K562 (cell line): Measurements from ENCODE around the gene KCNQ4. TPM values are rescaled to one million over a fixed set of nuclear protein-coding genes. Genes with fewer than 3 reads are reported as not detected.
A peak's percentile ranks its signal among the peaks of the same experiment; 100 is the strongest.

ENCODE experiments used
- ARHGAP35 ChIP-seq: fragments of 450-650 bp; IDR thresholded peaks from 2 replicates; pipeline ENCODE4 v1.6.1; 2018; ENCODE audit not compliant: partially characterized antibody
- ARID1B ChIP-seq: fragments of 450-650 bp; IDR thresholded peaks from 2 replicates; pipeline ENCODE4 v1.6.1; 2016; ENCODE audit warnings: antibody characterized with exemption, mild to moderate bottlenecking, inconsistent platforms
- ATF1 ChIP-seq, 2 experiments: fragments of 450-650 bp in 1 of 2; IDR thresholded peaks; 2 replicates each; pipeline ENCODE4 v1.6.1; 2016; ENCODE audit warnings: missing compliant biosample characterization in 1 of 2, missing genetic modification characterization in 1 of 2
- CCNT2 ChIP-seq: IDR thresholded peaks from 2 replicates; pipeline ENCODE4 v1.6.1; 2011; ENCODE audit warnings: borderline replicate concordance, low read depth, mild to moderate bottlenecking, moderate library complexity, mixed read lengths, low read length; ENCODE audit not compliant: insufficient read length; ENCODE audit errors: extremely low read depth
- CXXC5 ChIP-seq: fragments of 250-450 bp; sonication (Bioruptor Pico); IDR thresholded peaks from 2 replicates; pipeline ENCODE4 v1.8.0; 2022; ENCODE audit warnings: inconsistent platforms, mild to moderate bottlenecking, moderate library complexity
- FOXK1 ChIP-seq: sonication (generic); formaldehyde crosslinking; IDR thresholded peaks from 2 replicates; pipeline ENCODE4 v1.8.0; 2022; ENCODE audit warnings: missing genetic modification reagents, mild to moderate bottlenecking, borderline replicate concordance
- GABPB1 ChIP-seq: sonication (generic); formaldehyde crosslinking; IDR thresholded peaks from 2 replicates; pipeline ENCODE4 v1.8.0; 2022; ENCODE audit warnings: mild to moderate bottlenecking, missing genetic modification reagents
- JUND ChIP-seq, 2 experiments: IDR thresholded peaks; 2 replicates in 1 of 2; 3 replicates in 1 of 2; pipeline ENCODE4 v1.6.1; 2011; ENCODE audit warnings: borderline replicate concordance in 2 of 2, low read depth in 2 of 2, low read length in 2 of 2, improper control_type of control experiment in 1 of 2, missing biosample characterization in 1 of 2, missing genetic modification characterization in 1 of 2, missing genetic modification reagents in 1 of 2
- MTA1 ChIP-seq: fragments of 450-650 bp; IDR thresholded peaks from 2 replicates; pipeline ENCODE4 v1.6.1; 2017; ENCODE audit warnings: borderline replicate concordance
- MTA2 ChIP-seq: fragments of 450-650 bp; IDR thresholded peaks from 2 replicates; pipeline ENCODE4 v1.6.1; 2016; ENCODE audit warnings: low read depth
- NCOR1 ChIP-seq: fragments of 450-650 bp; IDR thresholded peaks from 2 replicates; pipeline ENCODE4 v1.6.1; 2016; ENCODE audit warnings: mild to moderate bottlenecking, moderate library complexity
- NR2C1 ChIP-seq, 2 experiments: fragments of 450-650 bp; IDR thresholded peaks; 2 replicates each; pipeline ENCODE4 v1.6.1; 2017; ENCODE audit warnings: mild to moderate bottlenecking in 2 of 2, antibody characterized with exemption in 1 of 2, inconsistent platforms in 1 of 2, missing compliant biosample characterization in 1 of 2, missing genetic modification characterization in 1 of 2
- OTX1 ChIP-seq: fragments of 450-650 bp; formaldehyde crosslinking; IDR thresholded peaks from 2 replicates; pipeline ENCODE4 v1.4.0; 2022; ENCODE audit warnings: mild to moderate bottlenecking
- RBBP5 ChIP-seq: fragments of 200-600 bp; sonication (generic); IDR thresholded peaks from 2 replicates; pipeline ENCODE4 v1.6.1; 2012; ENCODE audit warnings: borderline replicate concordance, mild to moderate bottlenecking, low read length, control low read depth, inconsistent platforms; ENCODE audit not compliant: insufficient read depth, poor library complexity, severe bottlenecking
- SMAD4 ChIP-seq: fragments of 250-450 bp; sonication (Bioruptor Pico); conservative IDR thresholded peaks from 2 replicates; pipeline ENCODE4 v1.8.0; 2021; ENCODE audit warnings: inconsistent platforms, mild to moderate bottlenecking, moderate library complexity
- SMARCA4 ChIP-seq: fragments of 450-650 bp; IDR thresholded peaks from 2 replicates; pipeline ENCODE4 v1.6.1; 2016
- SRF ChIP-seq, 2 experiments: fragments of 250-450, 450-650 bp in 1 of 2; sonication (Bioruptor Pico) in 1 of 2; sonication (generic) in 1 of 2; formaldehyde crosslinking; IDR thresholded peaks; 2 replicates each; pipeline versions ENCODE4 v1.5.0 to v1.5.1; 2020 to 2022; ENCODE audit warnings: mild to moderate bottlenecking in 1 of 2, missing genetic modification reagents in 1 of 2
- TCF7L2 ChIP-seq: fragments of 150-350 bp; IDR thresholded peaks from 2 replicates; pipeline ENCODE4 v1.6.1; 2016; ENCODE audit warnings: low read depth, mild to moderate bottlenecking, low read length, moderate library complexity
- ZNF444 ChIP-seq: fragments of 250-450 bp; sonication (Bioruptor Pico); IDR thresholded peaks from 2 replicates; pipeline ENCODE4 v1.4.0; 2020; ENCODE audit warnings: mild to moderate bottlenecking, moderate library complexity
- ZNF583 ChIP-seq: fragments of 250-450 bp; sonication (Bioruptor Pico); IDR thresholded peaks from 2 replicates; pipeline ENCODE4 v1.4.0; 2020
- ZNF592 ChIP-seq: fragments of 450-650 bp; IDR thresholded peaks from 2 replicates; pipeline ENCODE4 v1.6.1; 2017; ENCODE audit warnings: antibody characterized with exemption, mild to moderate bottlenecking
- ZNF75A ChIP-seq: fragments of 450-650 bp; formaldehyde crosslinking; IDR thresholded peaks from 2 replicates; pipeline ENCODE4 v1.4.0; 2020; ENCODE audit warnings: mild to moderate bottlenecking
- ZNF766 ChIP-seq: fragments of 200-800 bp; sonication (Bioruptor generic); conservative IDR thresholded peaks from 2 replicates; pipeline ENCODE4 v1.6.1; 2016; ENCODE audit warnings: missing genetic modification characterization, missing compliant biosample characterization
- polyA plus RNA-seq, 8 experiments: library from polyadenylated mRNA; depleted of rRNA in 4 of 8; stranded (reverse) in 5 of 8; unstranded in 3 of 8; fragments of >200 nt; fragmentation: Nextera tagmentation in 2 of 8; fragmentation: Illumina TruSeq in 1 of 8; extraction: Ambion mirVana in 2 of 8; extraction: Trizol in 1 of 8; gene quantifications; 2 replicates each; pipeline versions ENCODE4 v1.2.1 to v1.2.3, GENCODE V29; 2011 to 2014; ENCODE audit warnings: inconsistent platforms in 1 of 8, missing spikeins in 1 of 8
- total RNA-seq, 7 experiments: library from RNA; depleted of rRNA in 6 of 7; stranded (reverse); fragments of >200 nt in 6 of 7; fragmentation: Illumina TruSeq in 2 of 7; extraction: Trizol in 2 of 7; gene quantifications; 2 replicates each; pipeline versions ENCODE4 v1.2.1 to v1.2.3, GENCODE V29; 2011 to 2021; ENCODE audit warnings: low replicate concordance in 1 of 7
- TF ChIP-seq, protein P1 (sequence below), 2 experiments: fragments of 450-650 bp in 1 of 2; sonication (generic) in 1 of 2; formaldehyde crosslinking in 1 of 2; IDR thresholded peaks in 1 of 2; conservative IDR thresholded peaks in 1 of 2; 2 replicates each; pipeline versions ENCODE4 v1.6.1 to v1.8.1; 2016 to 2023; ENCODE audit warnings: mild to moderate bottlenecking in 2 of 2, moderate library complexity in 2 of 2, inconsistent platforms in 1 of 2, missing genetic modification reagents in 1 of 2

The KCNQ4 gene
- total and polyA plus RNA-seq, 9 of the 15 experiments (the other 6 are each of a cell fraction or from before 2014, with no cell fraction given): 0.07 to 4.1 (median 0.79) TPM

DNA sequence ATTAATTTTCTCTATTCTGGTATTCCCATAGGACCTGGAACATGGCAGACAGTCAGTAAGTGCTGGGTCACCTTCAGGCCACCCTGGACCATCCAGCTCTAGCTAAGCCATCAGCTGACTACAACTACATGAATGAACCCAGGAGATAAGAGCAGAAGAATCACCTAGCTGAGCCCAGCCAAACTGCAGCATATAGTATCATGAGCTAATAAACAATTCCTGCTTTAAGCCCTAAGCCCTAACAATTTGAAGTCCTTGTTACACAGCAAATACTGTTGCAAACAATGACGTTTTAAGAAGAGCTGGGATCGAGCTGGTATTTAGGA, 92.8 kb downstream of the KCNQ4 start (continued):
- TF ChIP-seq OTX1 (CRISPR knock-in tag) (no peak), GABPB1 (no peak), CCNT2 (peak; percentile 32), SMARCA4 (peak; percentile 34; the same call in 1 of the 2 replicates), JUND (IDR thresholded peaks at IDR 0.05; ENCODE audit: borderline replicate concordance, low read depth, low read length) (peak; percentile 8; the same call in 1 of the 2 replicates), JUND (tag; IDR thresholded peaks at IDR 0.05; ENCODE audit: borderline replicate concordance, low read depth, low read length) (peak; percentile 38; the same call in 1 of the 3 replicates), MTA2 (peak; percentile 37; the same call in 1 of the 2 replicates), ZNF592 (peak; percentile 73), ZNF583 (CRISPR knock-in tag) (peak; percentile 74; the same call in 1 of the 2 replicates), RBBP5 (no peak), ARHGAP35 (no peak), NR2C1 (IDR thresholded peaks at IDR 0.05) (peak; percentile 36; the same call in 1 of the 2 replicates), NR2C1 (tag; IDR thresholded peaks at IDR 0.05) (no peak; the same call in 1 of the 2 replicates), ZNF75A (CRISPR knock-in tag) (no peak), FOXK1 (CRISPR knock-in tag) (no peak), TCF7L2 (no peak), NCOR1 (peak; percentile 35; the same call in 1 of the 2 replicates), MTA1 (no peak), SMAD4 (CRISPR knock-in tag) (peak; percentile 39; the same call in 1 of the 2 replicates), CXXC5 (CRISPR knock-in tag) (peak; percentile 51), ARID1B (peak; percentile 58), SRF (CRISPR knock-in tag; IDR thresholded peaks at IDR 0.05) (peak in 1 of 2 experiments; percentile 86; a peak in 1 of 4 replicates), ZNF444 (CRISPR knock-in tag) (no peak), ATF1 (CRISPR knock-in tag; IDR thresholded peaks at IDR 0.05) (no peak), ATF1 (tag; IDR thresholded peaks at IDR 0.05) (no peak), ZNF766 (CRISPR knock-in tag) (no peak)
- TF ChIP-seq, protein P1, sequence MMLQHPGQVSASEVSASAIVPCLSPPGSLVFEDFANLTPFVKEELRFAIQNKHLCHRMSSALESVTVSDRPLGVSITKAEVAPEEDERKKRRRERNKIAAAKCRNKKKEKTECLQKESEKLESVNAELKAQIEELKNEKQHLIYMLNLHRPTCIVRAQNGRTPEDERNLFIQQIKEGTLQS (IDR thresholded peaks at IDR 0.05): no peak
- TF ChIP-seq, protein P1 (CRISPR knock-in tag; conservative IDR thresholded peaks at IDR 0.05): 0 out of 2 replicates have a peak, but pooled peaks have one; percentile 3
